GM08714 (cell line): ENCODE results near the gene KIF17.
"Not testable (repeated sequence)": the region's sequence is repeated elsewhere in the genome, so short reads cannot be mapped to it uniquely, and the experiment has no call there.

Experiments used
- H3K4me3 ChIP-seq: fragments of 200-500 bp; sonication (Bioruptor generic); 2 replicates; pipeline ENCODE4 v1.5.1; 2014; ENCODE audit warnings: mild to moderate bottlenecking, low read length, inconsistent platforms
- ZNF274 ChIP-seq: IDR thresholded peaks from 2 replicates; pipeline ENCODE4 v1.6.1; 2012; ENCODE audit warnings: mild to moderate bottlenecking, low read depth, low read length

The KIF17 gene

DNA sequence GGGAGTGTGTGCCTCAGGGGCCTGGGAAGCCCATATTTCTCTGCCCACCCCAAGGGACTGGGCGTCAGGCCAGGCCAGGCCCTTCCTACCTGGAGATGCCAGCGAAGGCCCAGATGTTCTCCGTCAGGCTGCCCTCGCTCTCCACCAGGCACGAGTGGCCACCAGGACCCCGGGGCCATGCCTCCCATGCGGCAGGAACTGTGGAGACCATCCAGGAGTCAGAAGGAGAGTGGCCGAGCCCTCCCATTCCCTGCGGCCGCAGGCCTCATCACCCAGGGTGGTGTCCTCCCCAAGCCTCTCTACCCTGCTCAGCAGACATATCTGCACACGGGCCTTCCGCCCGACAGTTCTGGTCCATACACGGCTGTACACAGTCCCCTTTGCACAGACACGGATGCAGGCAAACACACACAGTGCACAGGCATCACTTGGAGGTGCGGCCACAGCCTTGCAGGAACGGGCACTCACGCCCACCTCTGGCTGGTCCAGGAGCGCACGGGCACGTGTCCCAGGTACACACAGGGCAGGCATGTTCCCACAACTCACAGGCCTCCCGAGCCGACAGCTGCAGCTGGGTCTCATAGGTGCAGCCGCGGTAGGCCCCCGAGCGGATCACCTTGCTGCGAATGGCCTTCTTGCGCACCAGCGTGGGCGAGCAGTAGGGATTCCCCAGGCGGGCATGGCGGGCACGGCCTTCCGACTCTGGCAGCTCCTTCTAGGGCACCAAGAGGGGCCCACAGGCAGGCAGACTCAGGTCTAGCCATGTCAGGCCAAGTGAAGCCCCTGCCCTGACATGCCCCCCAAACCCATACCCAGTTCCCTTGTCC, 5.9 kb upstream of the KIF17 start:
- TF ChIP-seq ZNF274 = no peak
- no peak overlapping the region for H3K4me3 ChIP-seq

GRCh38 chr1:20723159-20723536, 5.3 kb upstream of the KIF17 start:
- TF ChIP-seq ZNF274 = no peak
- H3K4me3 ChIP-seq = no peak overlapping the region

DNA sequence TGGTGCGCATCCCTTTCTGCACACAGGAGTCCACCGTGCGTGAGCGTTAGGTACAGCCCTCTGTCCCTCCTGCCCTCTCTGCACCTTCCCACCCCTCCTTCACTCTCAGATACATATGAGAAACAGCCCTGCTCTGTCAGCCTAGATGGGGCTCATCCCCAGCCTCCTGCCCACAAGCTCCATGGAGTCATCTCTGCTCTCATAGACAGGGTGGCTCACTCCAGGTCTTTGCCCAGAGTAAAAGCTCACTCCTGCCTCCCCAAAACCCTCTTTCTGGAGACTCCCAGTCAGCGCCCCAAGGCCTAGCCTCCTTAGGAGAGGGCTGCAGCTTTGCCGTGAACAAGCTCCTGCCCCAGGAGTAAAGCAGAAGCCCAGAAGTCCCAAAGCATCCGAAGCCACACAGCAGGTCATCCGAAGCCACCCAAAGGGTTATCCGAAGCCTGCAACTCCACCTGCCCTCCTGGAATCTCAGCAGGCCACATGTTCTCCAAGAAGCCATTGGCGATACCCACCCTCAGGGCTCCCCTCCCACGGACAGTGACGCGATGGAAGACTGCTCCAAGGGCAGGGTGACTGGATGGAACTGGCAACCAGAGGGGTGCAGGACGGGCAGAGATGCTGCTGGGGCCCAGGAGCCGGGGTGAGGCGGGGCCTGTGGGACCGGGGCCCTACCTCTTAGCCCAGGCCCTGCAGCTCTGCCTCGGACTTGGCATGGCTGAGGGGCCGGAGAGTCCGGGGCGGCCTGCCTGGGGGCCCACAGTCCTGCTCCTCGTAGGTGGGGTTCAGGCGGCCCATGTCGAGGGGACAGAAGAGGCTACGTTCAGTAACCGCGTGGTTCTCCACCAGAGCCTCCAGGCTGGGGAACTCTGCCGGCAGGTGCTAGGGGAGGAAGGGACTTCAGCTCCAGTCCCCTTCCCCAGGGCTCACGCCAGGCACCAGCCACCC, 3.6 kb upstream of the KIF17 start:
- H3K4me3 ChIP-seq = no peak overlapping the region
- TF ChIP-seq ZNF274 = no peak

DNA sequence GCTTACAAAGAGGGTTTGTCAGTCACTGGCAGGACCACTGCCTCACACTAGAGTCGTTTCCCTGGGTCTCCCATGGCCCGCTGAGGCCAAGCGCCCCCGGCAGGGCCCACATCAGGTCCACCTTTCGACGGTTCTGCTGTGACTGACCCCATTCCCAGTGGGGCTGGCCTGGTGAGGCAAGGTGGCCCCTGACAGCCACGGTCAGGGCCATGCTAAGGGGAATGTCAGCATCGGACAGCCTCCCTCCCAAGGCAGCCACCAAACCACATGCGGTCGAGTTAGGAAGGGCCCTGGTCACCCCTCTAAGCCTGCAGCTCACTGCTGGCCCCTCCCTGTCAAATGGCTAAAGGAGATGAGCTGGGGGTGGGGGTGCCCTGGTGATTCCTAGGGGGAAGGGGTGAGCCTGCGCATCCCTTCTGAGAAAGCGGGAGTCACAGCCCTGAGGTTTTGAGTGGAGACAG, 2.9 kb upstream of the KIF17 start:
- H3K4me3 ChIP-seq = no peak overlapping the region
- no peak for TF ChIP-seq ZNF274

DNA sequence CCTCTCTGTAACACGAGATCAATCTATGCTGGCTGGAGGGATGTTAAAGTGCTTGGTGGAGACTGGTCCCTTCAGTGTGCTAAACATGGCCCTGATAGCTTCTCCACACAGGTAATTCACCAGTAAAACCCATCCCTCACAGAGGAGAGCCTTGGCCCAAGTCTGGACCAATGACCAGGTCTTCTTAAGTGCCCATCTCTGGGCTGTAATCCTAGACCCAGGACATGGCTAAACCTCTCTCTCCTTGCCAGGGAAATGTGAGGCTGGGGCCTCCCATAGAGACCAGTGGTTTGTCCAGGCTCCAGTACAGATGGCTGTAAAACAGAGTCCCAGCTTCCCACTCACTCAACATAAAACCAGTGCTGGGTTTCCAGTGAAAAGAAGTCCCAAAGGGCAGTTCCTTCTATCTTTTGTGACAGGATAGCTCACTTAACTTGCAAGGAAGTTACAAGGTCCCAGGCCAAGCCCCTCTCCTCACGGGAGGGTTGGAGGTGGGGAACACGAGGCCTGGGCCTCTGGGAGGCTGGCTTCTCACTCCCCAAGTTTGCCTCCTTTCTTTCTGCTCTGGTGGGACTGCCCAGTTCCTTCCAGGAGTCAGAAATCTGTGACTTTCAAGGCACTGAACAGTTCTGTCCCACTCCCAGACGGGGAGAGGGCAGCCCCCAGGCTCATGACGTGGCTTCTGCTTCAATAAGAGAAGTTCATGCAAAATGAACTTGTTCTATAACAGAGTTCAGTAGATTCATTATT, 2.2 kb upstream of the KIF17 start:
- no peak for TF ChIP-seq ZNF274
- H3K4me3 ChIP-seq = no peak overlapping the region

GRCh38 chr1:20719261-20719660, 1.5 kb upstream of the KIF17 start:
- H3K4me3 ChIP-seq = no peak overlapping the region
- TF ChIP-seq ZNF274 = no peak

- not testable (repeated sequence) for H3K4me3 ChIP-seq
These were observed 606 bp upstream of the KIF17 start for GRCh38 chr1:20718343-20718882.

DNA sequence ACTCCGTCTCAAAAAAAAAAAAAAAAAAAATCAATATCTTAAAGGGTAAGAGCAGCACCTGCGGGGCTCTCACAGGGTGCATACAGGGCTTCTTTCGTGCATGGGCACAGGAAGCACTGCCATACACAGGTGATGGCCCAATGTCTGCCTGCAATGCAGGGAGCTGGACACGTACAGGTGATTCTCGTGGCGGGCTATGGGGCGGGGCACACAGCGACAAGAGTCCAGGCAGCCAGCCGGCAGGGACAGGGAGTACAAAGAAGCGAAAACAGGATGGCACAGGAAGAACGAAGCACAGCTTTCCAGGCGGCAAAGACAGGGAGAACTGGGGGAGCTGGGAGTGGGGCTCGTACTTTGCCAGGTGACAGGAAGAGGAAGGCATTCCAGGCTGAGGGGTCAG, 1.6 kb downstream of the KIF17 start:
- TF ChIP-seq ZNF274 = no peak
- H3K4me3 ChIP-seq = no peak overlapping the region

DNA sequence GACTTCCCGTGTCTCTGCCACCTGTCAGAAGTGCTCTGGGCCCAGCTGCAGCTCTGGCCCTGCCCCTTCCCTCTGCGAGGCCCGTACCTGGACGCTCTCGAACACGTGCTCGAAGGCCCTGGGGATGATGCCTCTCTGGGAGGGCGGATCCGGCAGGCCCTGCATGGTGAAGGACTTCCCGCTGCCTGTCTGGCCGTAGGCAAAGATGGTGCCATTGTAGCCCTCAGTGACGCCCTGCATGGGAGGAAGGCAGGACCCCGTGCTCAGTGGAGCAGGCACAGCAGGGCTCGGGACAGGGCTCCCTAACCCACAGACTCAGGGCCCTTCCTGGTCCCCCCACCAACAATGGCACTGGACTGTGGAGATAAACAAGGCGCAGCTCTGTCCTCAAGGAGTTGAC, 2.4 kb downstream of the KIF17 start:
- no peak overlapping the region for H3K4me3 ChIP-seq
- no peak for TF ChIP-seq ZNF274

- no peak for TF ChIP-seq ZNF274
- H3K4me3 ChIP-seq = no peak overlapping the region
These were observed 4.4 kb downstream of the KIF17 start for GRCh38 chr1:20713440-20713839.

- no peak for TF ChIP-seq ZNF274
- H3K4me3 ChIP-seq = no peak overlapping the region
These were observed 5.6 kb downstream of the KIF17 start for GRCh38 chr1:20712215-20712577.

DNA sequence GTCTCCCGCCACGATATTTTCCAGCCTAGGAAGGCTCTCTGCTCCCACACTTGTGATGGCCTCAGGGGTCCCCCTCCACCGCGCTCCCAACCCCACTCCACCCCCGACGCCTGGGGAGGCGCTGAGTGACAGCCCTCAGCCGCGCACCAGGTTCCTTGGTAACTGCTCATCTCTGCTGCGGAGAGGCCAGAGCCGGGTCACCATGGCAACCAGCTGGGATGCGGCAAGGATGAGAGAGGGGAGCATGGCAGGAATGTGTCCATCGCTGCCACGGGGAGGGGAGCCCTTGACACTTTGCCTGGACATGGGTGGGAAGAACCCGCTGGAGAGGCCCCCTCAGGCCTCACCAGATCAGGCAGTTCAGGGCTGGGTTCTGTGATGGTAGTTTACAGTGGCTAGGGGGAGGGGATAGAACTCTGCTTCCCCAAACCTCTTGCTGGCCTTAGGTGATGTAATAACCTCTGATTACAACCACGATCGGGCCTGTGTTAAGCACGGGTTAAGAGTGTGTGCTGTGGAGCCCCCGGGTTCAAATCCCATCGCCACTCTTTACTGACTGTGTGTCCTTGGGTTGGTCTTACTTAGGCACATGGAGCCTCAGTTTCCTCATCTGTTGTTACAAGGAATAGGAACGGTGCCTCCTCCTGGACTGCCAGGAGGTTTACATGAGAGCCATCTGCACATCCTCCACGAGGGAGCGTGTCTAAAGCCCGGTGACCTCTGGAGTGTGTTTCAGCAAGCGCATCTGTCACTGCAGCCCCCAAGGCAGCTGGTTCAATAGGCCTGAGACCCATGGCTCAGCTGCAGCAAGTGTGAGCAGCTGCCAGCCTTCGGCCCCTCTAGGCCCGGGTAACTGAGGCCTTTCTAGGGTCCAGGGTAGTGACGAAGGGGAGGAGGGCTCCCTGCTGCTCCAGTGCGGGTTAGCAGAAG, 6.3 kb downstream of the KIF17 start:
- no peak for TF ChIP-seq ZNF274
- no peak overlapping the region for H3K4me3 ChIP-seq
